Frontal cortex (tissue), 4 donors: ENCODE results near the gene RSAD1. TPM values are rescaled to one million over a fixed set of nuclear protein-coding genes. Genes with fewer than 3 reads are reported as not detected.

Source experiments
- DNase-seq, 2 donors: peaks; one replicate each; pipeline ENCODE4 v3.0.0; 2012; ENCODE audit warnings: low spot score in 2 of 2
- FAIRE-seq: peaks from 2 replicates; lab custom pipeline; 2012; peaks lifted over from hg19 to GRCh38; lab: Jason Lieb, UNC
- total RNA-seq: library from RNA; depleted of rRNA; stranded (reverse); fragments of >200 nt; gene quantifications from one replicate; pipeline ENCODE4 v1.2.3, GENCODE V29; 2014
- donor health status: control.
- donor health status: control.
- donor health status: control.

The RSAD1 gene
- total RNA-seq, 1 donor from 2014 or later = 17.1 TPM

GRCh38 chr17:50514388-50514787 lies 35.7 kb downstream of the RSAD1 start:
- FAIRE-seq (no peak), DNase-seq (no peak)

DNA sequence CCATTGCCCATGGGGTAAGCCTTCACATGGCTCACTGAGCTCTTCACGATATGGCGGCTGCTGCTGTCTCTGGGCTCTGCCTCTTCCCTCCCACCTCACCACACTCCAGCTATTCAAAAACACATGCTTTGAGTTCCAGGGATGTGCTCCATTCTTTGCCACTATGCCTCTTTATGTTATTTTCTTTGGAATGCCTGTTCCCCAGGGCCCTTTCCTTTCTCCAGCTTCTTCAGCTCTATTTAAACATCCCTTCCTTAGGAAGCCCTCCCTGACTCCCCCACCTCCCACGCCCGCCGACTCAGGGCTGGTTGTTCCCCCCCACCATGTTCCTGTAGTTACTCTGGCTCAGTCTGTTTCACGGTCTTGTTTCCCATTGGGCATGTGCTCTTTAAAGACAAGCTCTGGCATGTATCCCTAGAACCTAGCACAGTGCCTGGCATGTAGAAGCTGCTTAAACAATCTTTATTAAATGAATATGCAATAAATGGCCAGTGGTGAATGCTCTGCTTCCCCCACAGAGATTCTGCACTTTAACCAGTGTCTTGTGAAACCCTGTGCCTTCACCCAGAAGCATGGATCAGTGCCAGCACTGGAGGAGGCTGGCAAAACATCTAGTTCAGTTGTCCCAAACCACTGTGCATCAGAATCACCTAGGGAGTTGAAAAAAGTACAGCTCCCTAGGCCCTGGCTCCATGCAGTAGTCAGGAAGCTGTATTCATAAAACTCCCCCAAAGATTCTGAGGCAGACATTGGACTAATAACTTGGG lies 36.5 kb downstream of the RSAD1 start:
- FAIRE-seq (no peak), DNase-seq (no peak)

DNA sequence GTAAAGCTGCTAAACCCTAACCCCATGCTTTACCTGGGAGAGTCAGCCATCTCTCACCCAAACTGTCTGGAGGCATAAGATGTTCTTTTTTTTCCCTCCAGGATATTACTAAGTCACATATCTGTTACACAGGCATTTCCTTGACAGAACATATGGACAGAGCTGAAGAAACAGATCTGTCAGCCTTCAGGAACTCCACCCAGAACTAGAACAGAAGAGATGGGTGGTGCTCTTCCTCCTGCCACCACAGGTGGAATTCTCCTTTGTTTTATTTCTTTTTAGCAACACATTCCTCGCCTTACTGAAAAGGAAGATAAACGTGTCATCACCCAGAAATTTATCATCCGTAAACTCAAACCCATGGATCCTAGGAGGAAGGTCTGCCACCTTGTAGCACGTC lies 38.4 kb downstream of the RSAD1 start:
- FAIRE-seq (no peak), DNase-seq (no peak)

GRCh38 chr17:50517504-50518383 lies 39.1 kb downstream of the RSAD1 start:
- FAIRE-seq (no peak), DNase-seq (no peak)

DNA sequence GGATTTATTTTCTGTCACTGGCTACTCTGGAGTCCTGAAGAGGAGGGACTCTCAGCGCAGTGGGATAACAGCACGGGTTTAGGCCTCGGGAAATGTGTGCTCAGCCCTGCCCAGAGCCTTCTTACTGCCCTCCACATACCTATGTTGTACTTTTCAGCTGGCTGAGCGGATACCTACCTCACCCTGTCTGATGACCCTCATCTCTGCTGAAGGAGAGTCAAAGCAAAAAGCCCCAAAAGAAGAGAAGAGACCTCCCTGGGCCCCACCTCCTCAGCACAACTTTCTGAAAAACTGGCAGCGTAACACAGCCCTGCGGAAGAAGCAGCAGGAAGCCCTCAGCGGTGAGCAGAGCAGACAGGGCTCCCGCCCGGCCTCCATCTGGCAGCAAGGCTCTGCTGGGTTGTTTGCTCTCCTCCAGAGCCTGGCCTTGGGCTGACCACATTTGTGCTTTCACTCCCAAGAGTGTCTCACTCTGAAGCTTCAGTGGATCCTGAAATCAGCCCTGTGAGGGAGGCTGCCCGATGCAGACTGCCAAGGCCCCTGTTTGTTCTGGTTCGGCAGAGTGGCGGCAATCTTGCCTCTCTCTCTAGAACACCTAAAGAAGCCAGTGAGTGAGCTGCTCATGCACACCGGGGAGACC lies 39.8 kb downstream of the RSAD1 start:
- DNase-seq (no peak), FAIRE-seq (no peak)

DNA sequence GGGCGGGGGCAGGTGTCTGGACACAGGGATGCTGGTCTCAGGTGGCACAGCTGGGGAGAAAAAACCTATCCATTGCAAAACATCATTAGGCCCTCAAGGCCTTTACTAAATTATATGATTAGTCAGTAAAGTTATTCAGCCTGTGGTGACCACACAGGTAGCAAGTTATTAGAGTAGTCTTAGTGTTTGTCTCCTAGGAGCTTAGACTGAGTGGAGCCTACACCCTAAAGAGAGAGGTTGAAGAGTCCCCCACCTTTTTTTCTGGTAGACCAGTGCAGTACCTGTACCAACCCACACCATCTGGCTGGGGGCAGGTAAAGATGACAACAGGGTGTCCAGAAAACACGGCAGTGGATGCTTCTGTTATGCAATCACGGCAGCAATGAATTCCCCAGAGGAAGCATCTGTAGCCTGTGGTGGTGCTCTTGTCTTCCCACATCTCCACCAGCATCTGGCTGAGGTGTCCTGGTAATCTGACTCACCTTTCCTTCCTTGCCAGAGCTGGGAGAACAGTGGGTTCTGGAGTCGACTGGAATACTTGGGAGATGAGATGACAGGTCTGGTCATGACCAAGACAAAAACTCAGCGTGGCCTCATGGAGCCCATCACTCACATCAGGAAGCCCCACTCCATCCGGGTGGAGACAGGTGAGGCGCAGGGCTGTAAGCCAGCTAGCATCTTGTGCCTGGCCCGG lies 40.6 kb downstream of the RSAD1 start:
- no peak for FAIRE-seq
- DNase-seq = no peak

DNA sequence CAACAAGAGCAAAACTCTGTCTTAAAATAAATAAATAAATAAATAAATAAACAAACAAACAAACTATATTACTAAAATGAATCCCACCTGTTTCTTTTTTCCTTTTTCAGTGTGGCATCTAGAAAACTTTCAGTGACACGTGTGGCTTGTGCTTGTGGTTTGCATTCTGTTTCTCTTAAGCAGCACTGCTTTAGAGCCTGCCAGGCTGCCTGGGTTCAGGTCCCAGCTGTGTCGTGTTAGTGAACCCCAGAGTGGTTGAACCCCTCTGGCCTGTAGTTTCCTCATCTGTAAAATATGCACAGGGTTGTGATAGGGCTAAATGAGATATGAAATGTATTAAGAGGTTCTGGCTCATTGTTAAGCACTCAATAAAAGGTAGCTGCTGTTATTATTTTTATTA lies 41.8 kb downstream of the RSAD1 start:
- no peak for FAIRE-seq
- no peak for DNase-seq

DNA sequence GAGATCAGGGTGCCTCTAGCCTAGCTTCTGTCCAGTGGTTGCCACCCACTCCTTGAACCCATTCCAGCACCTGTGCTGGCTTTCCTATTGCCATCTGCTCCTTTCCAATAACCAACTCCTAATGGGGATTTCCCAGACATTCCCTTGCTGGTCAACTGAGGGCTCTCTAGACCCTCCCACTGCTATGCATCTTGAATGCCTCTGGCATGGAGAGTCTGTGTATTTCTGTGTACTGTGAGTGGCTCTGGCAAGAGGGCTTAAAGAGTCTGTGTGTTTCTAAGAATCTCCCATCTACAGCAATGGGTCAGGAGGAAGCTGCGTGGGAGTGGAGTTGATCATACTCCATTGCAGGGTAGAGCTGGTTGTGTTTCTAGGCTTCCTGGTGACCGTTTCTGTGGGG lies 42.9 kb downstream of the RSAD1 start:
- FAIRE-seq = no peak
- DNase-seq = no peak

GRCh38 chr17:50522766-50523165 lies 44.1 kb downstream of the RSAD1 start:
- DNase-seq (no peak), FAIRE-seq (no peak)

DNA sequence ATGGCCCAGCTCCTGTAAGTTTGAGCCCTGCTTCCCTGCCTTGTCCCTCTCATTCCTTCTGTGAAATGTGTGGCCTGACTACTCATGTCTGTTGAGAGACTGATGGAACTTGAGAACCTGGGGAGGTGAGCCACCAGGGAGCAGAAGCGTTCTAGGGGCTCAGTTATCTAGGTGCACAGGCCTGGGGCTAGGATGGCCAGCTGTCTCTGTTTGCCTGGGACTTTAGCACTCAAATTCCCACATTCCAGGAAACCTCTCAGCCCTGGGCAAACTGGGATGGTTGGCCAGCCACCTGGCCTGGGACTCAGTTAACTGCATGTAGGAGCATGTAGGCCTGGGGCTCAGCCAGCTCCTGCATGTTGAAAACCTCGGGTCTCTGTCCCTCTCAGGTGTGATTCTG lies 44.5 kb downstream of the RSAD1 start:
- DNase-seq (no peak), FAIRE-seq (no peak)

DNA sequence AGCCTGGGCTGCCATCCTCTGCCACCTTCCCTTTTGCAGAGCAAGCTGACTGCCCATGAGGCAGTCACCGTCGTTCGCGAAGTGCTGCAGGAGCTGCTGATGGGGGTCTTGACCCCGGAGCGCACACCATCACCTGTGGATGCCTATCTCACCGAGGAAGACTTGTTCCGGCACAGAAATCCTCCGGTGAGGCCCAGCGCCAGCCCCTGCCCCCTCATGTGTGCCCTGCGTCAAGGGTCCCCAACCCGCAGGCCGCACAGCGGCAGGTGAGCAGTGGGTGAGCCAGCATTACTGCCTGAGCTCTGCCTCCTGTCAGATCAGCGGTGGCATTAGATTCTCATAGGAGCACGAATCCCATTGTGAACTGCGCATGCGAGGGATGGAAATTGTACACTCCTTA lies 46.2 kb downstream of the RSAD1 start:
- FAIRE-seq (no peak), DNase-seq (no peak)

DNA sequence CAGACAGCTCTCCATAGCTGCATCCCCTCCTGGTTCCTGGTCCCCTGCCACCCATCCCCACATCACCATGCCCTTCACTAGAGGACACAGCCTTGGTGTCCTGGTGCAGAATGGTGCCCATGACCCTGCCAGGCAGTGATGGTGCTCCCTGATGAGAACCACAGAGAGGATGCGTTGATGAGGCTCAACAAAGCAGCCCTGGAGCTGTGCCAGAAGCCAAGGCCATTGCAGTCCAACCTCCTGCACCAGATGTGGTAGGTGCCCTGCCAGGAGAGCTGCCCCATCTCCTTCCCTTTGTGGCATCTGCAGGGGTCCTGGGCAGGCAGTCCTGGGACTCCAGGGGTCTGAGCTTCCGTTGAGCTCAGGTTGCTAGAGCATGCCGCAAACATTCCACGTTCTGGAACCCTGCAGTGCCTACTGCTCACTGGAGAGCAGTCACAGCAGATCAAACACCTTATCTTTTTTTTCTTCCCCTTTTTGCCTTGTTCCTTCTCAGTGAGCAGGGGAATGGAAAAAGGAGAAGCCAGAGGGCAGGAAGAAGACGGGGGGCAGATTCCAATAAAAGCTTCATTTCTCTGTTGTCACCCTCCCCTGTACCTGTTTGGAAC lies 48.6 kb downstream of the RSAD1 start:
- FAIRE-seq (no peak), DNase-seq (no peak)

GRCh38 chr17:50527949-50528474 lies 49.4 kb downstream of the RSAD1 start:
- FAIRE-seq = no peak
- no peak for DNase-seq

GRCh38 chr17:50529849-50530248 lies 51.2 kb downstream of the RSAD1 start:
- DNase-seq = no peak
- no peak for FAIRE-seq

GRCh38 chr17:50531428-50532025 lies 52.9 kb downstream of the RSAD1 start:
- FAIRE-seq = no peak
- no peak for DNase-seq

- FAIRE-seq = no peak
- no peak for DNase-seq
These were observed 53.9 kb downstream of the RSAD1 start, which contains the start of gene EPN3 for GRCh38 chr17:50532452-50533024. EPN3 (plus strand) TSS chr17:50532735; CDS start chr17:50536557, 3,822 bp downstream.

DNA sequence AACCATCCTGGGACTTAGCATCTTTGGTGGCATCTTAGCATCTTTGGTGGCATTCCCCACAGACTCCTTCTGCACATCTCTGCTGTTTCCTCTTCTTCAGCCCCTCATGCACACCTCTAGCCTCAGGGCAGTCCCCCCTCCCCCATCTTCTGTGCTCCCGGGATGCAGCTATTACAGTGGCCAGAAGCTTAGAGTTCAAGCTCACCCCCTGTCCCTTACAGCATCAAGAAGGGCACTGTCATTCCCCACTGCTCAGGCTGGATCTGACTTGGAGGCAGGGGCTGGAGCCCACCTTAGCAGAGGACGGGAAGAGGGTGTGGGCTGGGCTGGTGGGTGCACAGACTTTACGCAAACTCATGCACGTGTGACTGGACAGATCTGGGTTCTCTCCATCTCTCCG lies 54.5 kb downstream of the RSAD1 start:
- FAIRE-seq (no peak), DNase-seq (no peak)

- DNase-seq = peak in 1 of 2 donors; percentile 55
- no peak for FAIRE-seq
These were observed 55.1 kb downstream of the RSAD1 start for GRCh38 chr17:50533720-50534148.
